Stimulated activated CD8-positive, alpha-beta memory T cell treated with anti-CD3 and anti-CD28 coated beads, Interleukin-12 subunit alpha, Interleukin-12 subunit beta, amount 100 ng/mL, for 24 hours (primary cell): ENCODE results near the gene ESPN.

Experiments
- DNase-seq: peaks from one replicate; pipeline ENCODE4 v3.0.0-alpha.2; 2020; ENCODE audit errors: extremely low read depth

ESPN gene

GRCh38 chr1:6466751-6467150, 42.2 kb downstream of the ESPN start:
- no peak for DNase-seq

- DNase-seq, result no peak
Observed at GRCh38 chr1:6467224-6467623, 42.6 kb downstream of the ESPN start.

- no peak for DNase-seq
Observed at GRCh38 chr1:6467744-6468688, 43.4 kb downstream of the ESPN start.

GRCh38 chr1:6468729-6469461, 44.3 kb downstream of the ESPN start:
- no peak for DNase-seq

- DNase-seq, result no peak
Observed at GRCh38 chr1:6470132-6471085, 45.8 kb downstream of the ESPN start.

GRCh38 chr1:6471086-6471969, 46.8 kb downstream of the ESPN start:
- no peak for DNase-seq

- no peak for DNase-seq
Observed at GRCh38 chr1:6471970-6472368, 47.4 kb downstream of the ESPN start.

GRCh38 chr1:6472391-6472790, 47.8 kb downstream of the ESPN start:
- no peak for DNase-seq

GRCh38 chr1:6473156-6473555, 48.6 kb downstream of the ESPN start:
- DNase-seq, result no peak

- no peak for DNase-seq
Observed at GRCh38 chr1:6473974-6474814, 49.6 kb downstream of the ESPN start.

- DNase-seq, result no peak
Observed at GRCh38 chr1:6474815-6475282, 50.3 kb downstream of the ESPN start.

GRCh38 chr1:6475381-6476133, 51.0 kb downstream of the ESPN start:
- no peak for DNase-seq

GRCh38 chr1:6476483-6476882, 51.9 kb downstream of the ESPN start:
- no peak for DNase-seq

- DNase-seq, result no peak
Observed at GRCh38 chr1:6477039-6477820, 52.7 kb downstream of the ESPN start.

GRCh38 chr1:6481820-6482219, 57.2 kb downstream of the ESPN start:
- DNase-seq, result no peak

- DNase-seq, result no peak
Observed at GRCh38 chr1:6483017-6483760, 58.6 kb downstream of the ESPN start.

- DNase-seq, result no peak
Observed at GRCh38 chr1:6483761-6484117, 59.2 kb downstream of the ESPN start.

- DNase-seq, result no peak
Observed at GRCh38 chr1:6484826-6485167, 60.2 kb downstream of the ESPN start.
